Neural progenitor cell (in vitro differentiated cells): ENCODE data around the gene CDK1. TPM values are rescaled to one million over a fixed set of nuclear protein-coding genes. Genes with fewer than 3 reads are reported as not detected.

Source experiments
- DNase-seq: peaks from one replicate; pipeline ENCODE4 v3.0.0-alpha.2; 2016; ENCODE audit warnings: low spot score
- H2AFZ ChIP-seq: fragments of 200-600 bp; sonication (generic); replicated peaks from 2 replicates; pipeline ENCODE4 v1.6.1; 2016; ENCODE audit warnings: antibody characterized with exemption
- H3F3A ChIP-seq: fragments of 200-600 bp; sonication (generic); 2 replicates; pipeline ENCODE4 v1.6.1; 2016; ENCODE audit warnings: antibody characterized with exemption, low read depth
- H3K27ac ChIP-seq: fragments of 200-600 bp; sonication (generic); 2 replicates; pipeline ENCODE4 v1.5.1; 2016; ENCODE audit warnings: mild to moderate bottlenecking
- H3K27me3 ChIP-seq: fragments of 200-600 bp; sonication (generic); 2 replicates; pipeline ENCODE4 v1.6.1; 2016; ENCODE audit warnings: mild to moderate bottlenecking, moderate library complexity
- H3K36me3 ChIP-seq: fragments of 200-600 bp; sonication (generic); 2 replicates; pipeline ENCODE4 v1.5.1; 2016
- H3K4me1 ChIP-seq: fragments of 200-600 bp; sonication (generic); 2 replicates; pipeline ENCODE4 v1.6.1; 2016; ENCODE audit warnings: mixed run types
- H3K4me2 ChIP-seq: fragments of 200-600 bp; sonication (generic); 2 replicates; pipeline ENCODE4 v1.6.1; 2016
- H3K4me3 ChIP-seq: fragments of 200-600 bp; sonication (generic); 2 replicates; pipeline ENCODE4 v1.5.1; 2016
- H3K79me2 ChIP-seq: fragments of 200-600 bp; sonication (generic); 2 replicates; pipeline ENCODE4 v1.6.1; 2016; ENCODE audit warnings: low read depth
- H3K9ac ChIP-seq: fragments of 200-600 bp; sonication (generic); 2 replicates; pipeline ENCODE4 v1.6.1; 2016
- H3K9me3 ChIP-seq: fragments of 200-600 bp; sonication (generic); 2 replicates; pipeline ENCODE4 v1.5.1; 2016; ENCODE audit warnings: low read depth
- H4K20me1 ChIP-seq: fragments of 200-600 bp; sonication (generic); 2 replicates; pipeline ENCODE4 v1.6.1; 2016; ENCODE audit warnings: low read depth
- H3K27ac Mint-ChIP-seq: 3 replicates; pipeline ENCODE4 v1.8.0; 2021; ENCODE audit warnings: mixed read lengths
- H3K27me3 Mint-ChIP-seq: 2 replicates; pipeline ENCODE4 v1.8.0; 2022; ENCODE audit warnings: low read depth, mild to moderate bottlenecking, inconsistent platforms, moderate library complexity, mixed read lengths; ENCODE audit not compliant: insufficient read depth
- H3K36me3 Mint-ChIP-seq: 3 replicates; pipeline ENCODE4 v1.8.0; 2021; ENCODE audit warnings: mixed read lengths
- H3K4me1 Mint-ChIP-seq: 3 replicates; pipeline ENCODE4 v1.8.0; 2021; ENCODE audit warnings: mixed read lengths
- H3K4me3 Mint-ChIP-seq: 3 replicates; pipeline ENCODE4 v1.8.0; 2021; ENCODE audit warnings: mild to moderate bottlenecking, moderate library complexity, mixed read lengths
- H3K9me3 Mint-ChIP-seq: 3 replicates; pipeline ENCODE4 v1.8.0; 2020; ENCODE audit warnings: mixed read lengths
- CTCF ChIP-seq: fragments of 200-600 bp; sonication (generic); IDR thresholded peaks from 2 replicates; pipeline ENCODE4 v1.5.1; 2017; ENCODE audit warnings: antibody characterized with exemption, mild to moderate bottlenecking
- EZH2 ChIP-seq: fragments of 200-600 bp; sonication (generic); IDR thresholded peaks from 2 replicates; pipeline ENCODE4 v1.6.1; 2017; ENCODE audit warnings: antibody characterized with exemption, mild to moderate bottlenecking, moderate library complexity
- EZH2phosphoT487 ChIP-seq: fragments of 200-600 bp; sonication (generic); IDR thresholded peaks from 2 replicates; pipeline ENCODE4 v1.6.1; 2017; ENCODE audit warnings: antibody characterized with exemption
- total RNA-seq: library from RNA; depleted of rRNA; stranded (reverse); fragments of >200 nt; gene quantifications from 2 replicates; pipeline ENCODE4 v1.2.3, GENCODE V29; 2015; ENCODE audit warnings: low replicate concordance

CDK1 gene
- total RNA-seq, 1 donor from 2014 or later = 421 TPM

- Mint-ChIP-seq H3K27ac (no peak overlapping the region), H3K27me3 (no peaks in the 10 kb centered on the region), H3K36me3 (no peaks in the 10 kb centered on the region), H3K4me3 (no peak overlapping the region), H3K4me1 (no peaks in the 10 kb centered on the region), H3K9me3 (no peaks in the 10 kb centered on the region)
- no peak overlapping the region for H3K9ac ChIP-seq
- no peak overlapping the region for H3K4me3 ChIP-seq
- H4K20me1 ChIP-seq = no peaks in the 10 kb centered on the region
- no peaks in the 10 kb centered on the region for H3K36me3 ChIP-seq
- DNase-seq = no peak
- H3K27ac ChIP-seq = no peak overlapping the region
- H3F3A ChIP-seq = no peaks in the 10 kb centered on the region
- H3K27me3 ChIP-seq = no peaks in the 10 kb centered on the region
- no peak overlapping the region for H2AFZ ChIP-seq
- H3K4me1 ChIP-seq = no peaks in the 10 kb centered on the region
- no peak for TF ChIP-seq EZH2
- no peak for TF ChIP-seq CTCF
- no peak for TF ChIP-seq EZH2phosphoT487
- H3K79me2 ChIP-seq = no peaks in the 10 kb centered on the region
- H3K9me3 ChIP-seq = no peaks in the 10 kb centered on the region
- H3K4me2 ChIP-seq = no peak overlapping the region
These were observed 39.1 kb downstream of the CDK1 start for GRCh38 chr10:60817398-60817805.

GRCh38 chr10:60818134-60818770 lies 40.0 kb downstream of the CDK1 start:
- Histone ChIP-seq H3F3A (no peaks in the 10 kb centered on the region), H3K9ac (no peak overlapping the region), H3K27ac (no peak overlapping the region), H2AFZ (no peak overlapping the region), H3K4me2 (no peak overlapping the region), H4K20me1 (no peaks in the 10 kb centered on the region), H3K79me2 (no peaks in the 10 kb centered on the region), H3K36me3 (no peaks in the 10 kb centered on the region), H3K27me3 (no peaks in the 10 kb centered on the region), H3K4me1 (no peaks in the 10 kb centered on the region), H3K9me3 (no peaks in the 10 kb centered on the region), H3K4me3 (no peak overlapping the region)
- no peak overlapping the region for H3K4me3 Mint-ChIP-seq
- no peaks in the 10 kb centered on the region for H3K4me1 Mint-ChIP-seq
- no peak overlapping the region for H3K27ac Mint-ChIP-seq
- TF ChIP-seq EZH2 (no peak), EZH2phosphoT487 (no peak), CTCF (no peak)
- H3K27me3 Mint-ChIP-seq = no peaks in the 10 kb centered on the region
- no peaks in the 10 kb centered on the region for H3K36me3 Mint-ChIP-seq
- H3K9me3 Mint-ChIP-seq = no peaks in the 10 kb centered on the region
- DNase-seq = no peak

GRCh38 chr10:60819271-60819670 lies 41.0 kb downstream of the CDK1 start:
- H3K27me3 ChIP-seq = no peaks in the 10 kb centered on the region
- no peaks in the 10 kb centered on the region for H3K27me3 Mint-ChIP-seq
- no peaks in the 10 kb centered on the region for H3K9me3 ChIP-seq
- H3K36me3 Mint-ChIP-seq = no peaks in the 10 kb centered on the region
- no peak overlapping the region for H3K4me2 ChIP-seq
- H3K4me1 ChIP-seq = no peaks in the 10 kb centered on the region
- no peak for DNase-seq
- no peak overlapping the region for H3K27ac ChIP-seq
- H3K9me3 Mint-ChIP-seq = no peaks in the 10 kb centered on the region
- no peak overlapping the region for H3K9ac ChIP-seq
- H3K4me3 ChIP-seq = no peak overlapping the region
- no peak overlapping the region for H3K4me3 Mint-ChIP-seq
- H3K79me2 ChIP-seq = no peaks in the 10 kb centered on the region
- no peak overlapping the region for H3K27ac Mint-ChIP-seq
- no peaks in the 10 kb centered on the region for H3F3A ChIP-seq
- TF ChIP-seq CTCF = no peak
- TF ChIP-seq EZH2 = no peak
- no peak for TF ChIP-seq EZH2phosphoT487
- no peaks in the 10 kb centered on the region for H4K20me1 ChIP-seq
- no peaks in the 10 kb centered on the region for H3K36me3 ChIP-seq
- H3K4me1 Mint-ChIP-seq = no peaks in the 10 kb centered on the region
- no peak overlapping the region for H2AFZ ChIP-seq
